22Rv1 (cell line): ENCODE results near the gene OR2M2.
A peak's percentile ranks its signal among the peaks of the same experiment; 100 is the strongest.

Source experiments
- H3K27ac ChIP-seq: fragments of 450-650 bp; 2 replicates; pipeline ENCODE4 v1.5.1; 2017
- CTCF ChIP-seq: fragments of 450-650 bp; IDR thresholded peaks from 2 replicates; pipeline ENCODE4 v1.5.1; 2017; ENCODE audit warnings: mild to moderate bottlenecking
- ZFX ChIP-seq: fragments of 450-650 bp; IDR thresholded peaks from 2 replicates; pipeline ENCODE4 v1.6.1; 2017; ENCODE audit warnings: antibody characterized with exemption, borderline replicate concordance

OR2M2 gene

GRCh38 chr1:248174521-248174920, at the start of gene OR2M2:
Gene OR2M2 (plus strand): TSS chr1:248174821. CDS start chr1:248179986, 5,165 bp downstream.
- TF ChIP-seq CTCF (no peak), ZFX (no peak)

GRCh38 chr1:248127653-248128052, 47.0 kb upstream of the OR2M2 start:
- no peak overlapping the region for H3K27ac ChIP-seq
- no peak for TF ChIP-seq ZFX
- TF ChIP-seq CTCF, result no peak

More at GRCh38 chr1:248174521-248174920, at the start of gene OR2M2:
- no peak within 1 kb of the TSS for H3K27ac ChIP-seq

GRCh38 chr1:248136811-248137210, 37.8 kb upstream of the OR2M2 start:
- H3K27ac ChIP-seq, result no peak overlapping the region
- no peak for TF ChIP-seq ZFX
- TF ChIP-seq CTCF, result no peak

- no peak for TF ChIP-seq ZFX
- TF ChIP-seq CTCF, result no peak
- no peak overlapping the region for H3K27ac ChIP-seq
Observed at GRCh38 chr1:248140846-248141245, 33.8 kb upstream of the OR2M2 start.

- no peak overlapping the region for H3K27ac ChIP-seq
- TF ChIP-seq ZFX, result no peak
- no peak for TF ChIP-seq CTCF
Observed at GRCh38 chr1:248143311-248143710, 31.3 kb upstream of the OR2M2 start.

GRCh38 chr1:248144513-248145198, 30.0 kb upstream of the OR2M2 start, which contains the start of gene OR2M5:
Gene OR2M5 (plus strand): TSS chr1:248145148. CDS start chr1:248145148, 0 bp downstream.
- no peak for TF ChIP-seq CTCF
- TF ChIP-seq ZFX, result no peak

GRCh38 chr1:248152056-248152827, 22.4 kb upstream of the OR2M2 start:
- TF ChIP-seq ZFX, result no peak
- peak; percentile 22; the same call in 1 of the 2 replicates for TF ChIP-seq CTCF
- no peak overlapping the region for H3K27ac ChIP-seq

More at GRCh38 chr1:248144513-248145198, 30.0 kb upstream of the OR2M2 start, which contains the start of gene OR2M5:
- H3K27ac ChIP-seq, result no peak within 1 kb of the TSS
